ENCODE data around the gene IDI2. TPM values are rescaled to one million over a fixed set of nuclear protein-coding genes. Genes with fewer than 3 reads are reported as not detected.
"Not testable (repeated sequence)": the region's sequence is repeated elsewhere in the genome, so short reads cannot be mapped to it uniquely, and the experiment has no call there.

IDI2 gene
- not detected for polyA plus RNA-seq (ENCODE audit: insufficient read length)

- DNase-seq = no peak
These were observed at the start of gene IDI2 for GRCh38 chr10:1025683-1026082. Gene IDI2, minus strand, starts transcription at chr10:1025859. Its CDS starts 1,136 bp downstream, at chr10:1024723.

- no peak for DNase-seq
These were observed 49.2 kb upstream of the IDI2 start for GRCh38 chr10:1074748-1075308.

- DNase-seq = no peak
These were observed 48.5 kb upstream of the IDI2 start for GRCh38 chr10:1074052-1074747.

- no peak for DNase-seq
These were observed 45.3 kb upstream of the IDI2 start for GRCh38 chr10:1070919-1071318.

- no peak for DNase-seq
These were observed 43.0 kb upstream of the IDI2 start for GRCh38 chr10:1068380-1069361.

GRCh38 chr10:1066734-1067133 lies 41.1 kb upstream of the IDI2 start:
- DNase-seq = not testable (repeated sequence)

GRCh38 chr10:1064964-1065247 lies 39.2 kb upstream of the IDI2 start:
- no peak for DNase-seq

GRCh38 chr10:1063232-1063865 lies 37.7 kb upstream of the IDI2 start:
- no peak for DNase-seq

GRCh38 chr10:1061930-1062774 lies 36.5 kb upstream of the IDI2 start:
- no peak for DNase-seq

- DNase-seq = no peak
These were observed 34.2 kb upstream of the IDI2 start for GRCh38 chr10:1059902-1060301.

GRCh38 chr10:1058017-1058416 lies 32.4 kb upstream of the IDI2 start:
- DNase-seq = no peak

GRCh38 chr10:1057106-1057657 lies 31.5 kb upstream of the IDI2 start:
- DNase-seq = no peak

- DNase-seq = peak; percentile 86
These were observed 30.9 kb upstream of the IDI2 start, which contains the start of gene WDR37 for GRCh38 chr10:1056326-1057105. Gene WDR37, plus strand, starts transcription at chr10:1056385. Its CDS starts 15,771 bp downstream, at chr10:1072156.

GRCh38 chr10:1054684-1055083 lies 29.0 kb upstream of the IDI2 start:
- no peak for DNase-seq

GRCh38 chr10:1050554-1050953 lies 24.9 kb upstream of the IDI2 start:
- DNase-seq = no peak

- no peak for DNase-seq
These were observed 24.5 kb upstream of the IDI2 start for GRCh38 chr10:1050145-1050544.

- no peak for DNase-seq
These were observed 23.8 kb upstream of the IDI2 start for GRCh38 chr10:1049425-1049958.

- peak; percentile 99 for DNase-seq
These were observed 23.2 kb upstream of the IDI2 start, which contains the start of gene IDI1 for GRCh38 chr10:1048732-1049424. Gene IDI1, minus strand, starts transcription at chr10:1049119. Its CDS starts 116 bp downstream, at chr10:1049003.

- DNase-seq = peak; percentile 53
These were observed 22.7 kb upstream of the IDI2 start for GRCh38 chr10:1048349-1048731.

GRCh38 chr10:1047937-1048336 lies 22.3 kb upstream of the IDI2 start:
- DNase-seq = no peak
